Measurements from ENCODE around the gene MPHOSPH9. TPM values are rescaled to one million over a fixed set of nuclear protein-coding genes. Genes with fewer than 3 reads are reported as not detected.

MPHOSPH9 gene
- polyA plus RNA-seq, 3 donors = 6.3 to 14.1 (median 9.2) TPM

- Mint-ChIP-seq H3K27me3 (ENCODE audit: low read depth in 3 of 3) (peaks cover 0 to 13% (median 0%) of the 10 kb centered on the region in 3 donors), H3K9me3 (no peaks in the 10 kb centered on the region), H3K36me3 (peaks cover 11 to 12% of the 10 kb centered on the region in 2 donors), H3K4me1 (peaks cover 40% of the 10 kb centered on the region), H3K27ac (peak overlapping the region; percentile 22 to 88 (median 59)), H3K4me3 (peak overlapping the region; percentile 89 to 96)
- intact Hi-C loops (cut with micrococcal nuclease) = no loop called here
- H2AFZ ChIP-seq (ENCODE audit: insufficient read depth, low read depth, low read length, poor library complexity, severe bottlenecking) = peak overlapping the region; percentile 89
- H3K79me2 ChIP-seq (ENCODE audit: insufficient read depth, low read length) = peaks cover 22% of the 10 kb centered on the region
- H3K4me2 ChIP-seq (replicated peaks; ENCODE audit: extremely low read depth, low read length, poor library complexity, severe bottlenecking) = peak overlapping the region; percentile 98
- WGBS (ENCODE audit: insufficient coverage) = 0% methylated on average over 42 of the region's 51 CpGs
- peaks cover 0 to 2% of the 10 kb centered on the region in 2 donors for H3K27me3 ChIP-seq (ENCODE audit: control insufficient read depth in 2 of 2, insufficient read depth in 2 of 2, low read length in 2 of 2)
- peaks cover 5 to 6% of the 10 kb centered on the region in 2 donors for H3K36me3 ChIP-seq (replicated peaks in 1 of 2; ENCODE audit: control insufficient read depth in 1 of 2, insufficient read depth in 2 of 2, low read length in 2 of 2)
- no peak for TF ChIP-seq CTCF (IDR thresholded peaks at IDR 0.05)
- no peaks in the 10 kb centered on the region for H3K9me3 ChIP-seq (replicated peaks in 1 of 2; ENCODE audit: control insufficient read depth in 1 of 2, insufficient read depth in 1 of 2, low read length in 2 of 2)
- no peaks in the 10 kb centered on the region for H4K20me1 ChIP-seq (ENCODE audit: insufficient read depth, low read length)
- peak overlapping the region; percentile 29 to 84 (median 56) for H3K4me3 ChIP-seq (replicated peaks in 1 of 3; ENCODE audit: low read depth in 2 of 3, low read length in 3 of 3)
- H3K27ac ChIP-seq (ENCODE audit: low read depth in 1 of 2, low read length in 2 of 2) = peak overlapping the region in 1 of 2 donors; percentile 53
- DNase-seq = peak in 1 of 3 donors; percentile 19
- peaks cover 37 to 44% of the 10 kb centered on the region in 2 donors for H3K4me1 ChIP-seq (ENCODE audit: control insufficient read depth in 1 of 2, insufficient read depth in 2 of 2, low read length in 2 of 2)
- H3K9ac ChIP-seq (ENCODE audit: insufficient read depth, low read length, poor library complexity, severe bottlenecking) = peak overlapping the region; percentile 63
Observed at GRCh38 chr12:123270214-123271000, 37.5 kb upstream of the MPHOSPH9 start.

GRCh38 chr12:123269896-123270213, 36.9 kb upstream of the MPHOSPH9 start:
- Histone ChIP-seq H4K20me1 (ENCODE audit: insufficient read depth, low read length) (no peaks in the 10 kb centered on the region), H3K27ac (ENCODE audit: low read depth in 1 of 2, low read length in 2 of 2) (peak overlapping the region in 1 of 2 donors; percentile 53), H3K27me3 (ENCODE audit: control insufficient read depth in 2 of 2, insufficient read depth in 2 of 2, low read length in 2 of 2) (peaks cover 0 to 2% of the 10 kb centered on the region in 2 donors), H2AFZ (ENCODE audit: insufficient read depth, low read depth, low read length, poor library complexity, severe bottlenecking) (peak overlapping the region; percentile 89), H3K4me2 (replicated peaks; ENCODE audit: extremely low read depth, low read length, poor library complexity, severe bottlenecking) (peak overlapping the region; percentile 98), H3K4me1 (ENCODE audit: control insufficient read depth in 1 of 2, insufficient read depth in 2 of 2, low read length in 2 of 2) (peaks cover 37 to 44% of the 10 kb centered on the region in 2 donors), H3K79me2 (ENCODE audit: insufficient read depth, low read length) (peaks cover 22% of the 10 kb centered on the region), H3K9ac (ENCODE audit: insufficient read depth, low read length, poor library complexity, severe bottlenecking) (peak overlapping the region; percentile 63), H3K36me3 (replicated peaks in 1 of 2; ENCODE audit: control insufficient read depth in 1 of 2, insufficient read depth in 2 of 2, low read length in 2 of 2) (peaks cover 5 to 9% of the 10 kb centered on the region in 2 donors), H3K9me3 (replicated peaks in 1 of 2; ENCODE audit: control insufficient read depth in 1 of 2, insufficient read depth in 1 of 2, low read length in 2 of 2) (no peaks in the 10 kb centered on the region), H3K4me3 (replicated peaks in 1 of 3; ENCODE audit: low read depth in 2 of 3, low read length in 3 of 3) (peak overlapping the region; percentile 29 to 84 (median 56))
- intact Hi-C loops (cut with micrococcal nuclease) = no loop called here
- Mint-ChIP-seq H3K4me3 (peak overlapping the region; percentile 89 to 96), H3K4me1 (peaks cover 40% of the 10 kb centered on the region), H3K27me3 (ENCODE audit: low read depth in 3 of 3) (peaks cover 0 to 13% (median 0%) of the 10 kb centered on the region in 3 donors), H3K27ac (peak overlapping the region in 6 of 7 donors; percentile 22 to 71 (median 57)), H3K36me3 (peaks cover 14 to 18% of the 10 kb centered on the region in 2 donors), H3K9me3 (no peaks in the 10 kb centered on the region)
- WGBS (ENCODE audit: insufficient coverage) = 0% methylated on average over 5 of the region's 7 CpGs
- no peak for DNase-seq
- TF ChIP-seq CTCF (IDR thresholded peaks at IDR 0.05) = no peak

All from CD14-positive monocyte (primary cell).